GM12891 (cell line): ENCODE data around the gene PANX2.

ENCODE experiments used
- DNase-seq: peaks from one replicate; pipeline ENCODE4 v3.0.0; 2011; ENCODE audit warnings: low spot score; ENCODE audit not compliant: insufficient read length
- FAIRE-seq: peaks from 2 replicates; lab custom pipeline; 2011; peaks lifted over from hg19 to GRCh38; lab: Jason Lieb, UNC
- PAX5 ChIP-seq: IDR thresholded peaks from 2 replicates; pipeline ENCODE4 v1.6.1; 2011; ENCODE audit warnings: low read length, moderate library complexity, mild to moderate bottlenecking; ENCODE audit not compliant: insufficient read depth, severe bottlenecking
- POLR2A ChIP-seq: IDR thresholded peaks from 2 replicates; pipeline ENCODE4 v1.6.1; 2011; ENCODE audit warnings: low read depth, low read length, control low read depth
- POLR2AphosphoS5 ChIP-seq: IDR thresholded peaks from 2 replicates; pipeline ENCODE4 v1.6.1; 2011; ENCODE audit warnings: low read depth, low read length, control low read depth
- POU2F2 ChIP-seq: IDR thresholded peaks from 2 replicates; pipeline ENCODE4 v1.6.1; 2011; ENCODE audit warnings: low read depth, mild to moderate bottlenecking, control low read depth, low read length, moderate library complexity
- SPI1 ChIP-seq: IDR thresholded peaks from 2 replicates; pipeline ENCODE4 v1.6.1; 2011; ENCODE audit warnings: low read depth, low read length, control low read depth
- TAF1 ChIP-seq: IDR thresholded peaks from 2 replicates; pipeline ENCODE4 v1.6.1; 2011; ENCODE audit warnings: low read depth, low read length, control low read depth

Gene PANX2

GRCh38 chr22:50173311-50173982, 2.9 kb downstream of the PANX2 start:
- TF ChIP-seq POLR2A (no peak), SPI1 (peak; percentile 88)
- peak; percentile 71 for FAIRE-seq
- DNase-seq: no peak

GRCh38 chr22:50173983-50174355, 3.4 kb downstream of the PANX2 start:
- no peak for FAIRE-seq
- no peak for TF ChIP-seq TAF1

GRCh38 chr22:50174382-50175190, 4.1 kb downstream of the PANX2 start:
- TF ChIP-seq PAX5 (no peak), POU2F2 (no peak), POLR2A (no peak), POLR2AphosphoS5 (no peak), TAF1 (no peak), SPI1 (no peak)
- FAIRE-seq (no peak), DNase-seq (no peak)

More at GRCh38 chr22:50173983-50174355, 3.4 kb downstream of the PANX2 start:
- DNase-seq: no peak

- FAIRE-seq (no peak), DNase-seq (no peak)
- TF ChIP-seq POLR2AphosphoS5 (no peak), POU2F2 (no peak), TAF1 (no peak), SPI1 (no peak), POLR2A (no peak), PAX5 (no peak)
These were observed 4.6 kb downstream of the PANX2 start for GRCh38 chr22:50175191-50175461.

- FAIRE-seq: no peak
- DNase-seq: no peak
- TF ChIP-seq PAX5 (no peak), POU2F2 (no peak), TAF1 (no peak), SPI1 (no peak), POLR2AphosphoS5 (no peak), POLR2A (no peak)
These were observed 5.7 kb downstream of the PANX2 start for GRCh38 chr22:50175921-50176849.

GRCh38 chr22:50176850-50177536, 6.5 kb downstream of the PANX2 start:
- FAIRE-seq (no peak), DNase-seq (no peak)
- no peak for TF ChIP-seq TAF1
- TF ChIP-seq POU2F2: no peak
- no peak for TF ChIP-seq PAX5
- TF ChIP-seq SPI1: no peak
- no peak for TF ChIP-seq POLR2AphosphoS5
- TF ChIP-seq POLR2A: no peak

- FAIRE-seq: no peak
- DNase-seq: no peak
- TF ChIP-seq POU2F2: no peak
- no peak for TF ChIP-seq TAF1
- TF ChIP-seq PAX5: no peak
- TF ChIP-seq SPI1: no peak
- no peak for TF ChIP-seq POLR2AphosphoS5
- no peak for TF ChIP-seq POLR2A
These were observed 7.3 kb downstream of the PANX2 start for GRCh38 chr22:50177537-50178470.

- DNase-seq: no peak
- TF ChIP-seq POLR2A: no peak
- no peak for TF ChIP-seq SPI1
- TF ChIP-seq POLR2AphosphoS5: no peak
- no peak for TF ChIP-seq PAX5
- TF ChIP-seq TAF1: no peak
- TF ChIP-seq POU2F2: no peak
- no peak for FAIRE-seq
These were observed 7.9 kb downstream of the PANX2 start for GRCh38 chr22:50178471-50178864.
